Measurements from ENCODE around the gene SPART.
"Not testable (repeated sequence)": the region's sequence is repeated elsewhere in the genome, so short reads cannot be mapped to it uniquely, and the experiment has no call there.

Gene SPART

GRCh38 chr13:36331280-36331679, 14.9 kb downstream of the SPART start:
- Histone ChIP-seq H3K4me3 (ENCODE audit: low read length) (no peak overlapping the region), H3K27me3 (ENCODE audit: low read depth, low read length) (no peaks in the 10 kb centered on the region), H3K4me2 (ENCODE audit: low read length) (no peak overlapping the region), H3K9ac (ENCODE audit: low read length) (no peak overlapping the region), H3K79me2 (ENCODE audit: low read length) (no peaks in the 10 kb centered on the region), H2AFZ (ENCODE audit: low read depth, low read length) (no peak overlapping the region), H3K9me3 (ENCODE audit: insufficient read depth, low read length) (0 out of 2 replicates have a peak, but pooled peaks cover 3% of the 10 kb centered on the region), H3K36me3 (replicated peaks; ENCODE audit: low read depth, low read length) (no peaks in the 10 kb centered on the region), H3K4me1 (ENCODE audit: low read length) (no peaks in the 10 kb centered on the region), H3K27ac (ENCODE audit: low read length) (no peak overlapping the region), H4K20me1 (ENCODE audit: insufficient read depth, low read length) (no peaks in the 10 kb centered on the region)
- TF ChIP-seq EZH2phosphoT487 (IDR thresholded peaks at IDR 0.05; ENCODE audit: low read depth) (no peak), CTCF (IDR thresholded peaks at IDR 0.05; ENCODE audit: low read depth, low read length) (no peak)

GRCh38 chr13:36329361-36329760, 16.8 kb downstream of the SPART start:
- Histone ChIP-seq H3K27ac (ENCODE audit: low read length) (no peak overlapping the region), H3K27me3 (ENCODE audit: low read depth, low read length) (no peaks in the 10 kb centered on the region), H3K36me3 (replicated peaks; ENCODE audit: low read depth, low read length) (no peaks in the 10 kb centered on the region), H2AFZ (ENCODE audit: low read depth, low read length) (no peak overlapping the region), H3K4me2 (ENCODE audit: low read length) (no peak overlapping the region), H3K4me1 (ENCODE audit: low read length) (no peaks in the 10 kb centered on the region), H4K20me1 (ENCODE audit: insufficient read depth, low read length) (no peaks in the 10 kb centered on the region), H3K9ac (ENCODE audit: low read length) (no peak overlapping the region), H3K9me3 (ENCODE audit: insufficient read depth, low read length) (0 out of 2 replicates have a peak, but pooled peaks cover 3% of the 10 kb centered on the region), H3K79me2 (ENCODE audit: low read length) (no peaks in the 10 kb centered on the region), H3K4me3 (ENCODE audit: low read length) (no peak overlapping the region)
- TF ChIP-seq CTCF (IDR thresholded peaks at IDR 0.05; ENCODE audit: low read depth, low read length), result no peak
- TF ChIP-seq EZH2phosphoT487 (IDR thresholded peaks at IDR 0.05; ENCODE audit: low read depth), result no peak

GRCh38 chr13:36328821-36329220, 17.4 kb downstream of the SPART start:
- Histone ChIP-seq H3K27me3 (ENCODE audit: low read depth, low read length) (no peaks in the 10 kb centered on the region), H3K9me3 (ENCODE audit: insufficient read depth, low read length) (0 out of 2 replicates have a peak, but pooled peaks cover 3% of the 10 kb centered on the region), H2AFZ (ENCODE audit: low read depth, low read length) (no peak overlapping the region), H3K4me3 (ENCODE audit: low read length) (no peak overlapping the region), H4K20me1 (ENCODE audit: insufficient read depth, low read length) (no peaks in the 10 kb centered on the region), H3K4me2 (ENCODE audit: low read length) (no peak overlapping the region), H3K9ac (ENCODE audit: low read length) (no peak overlapping the region), H3K27ac (ENCODE audit: low read length) (no peak overlapping the region), H3K4me1 (ENCODE audit: low read length) (no peaks in the 10 kb centered on the region), H3K36me3 (replicated peaks; ENCODE audit: low read depth, low read length) (no peaks in the 10 kb centered on the region), H3K79me2 (ENCODE audit: low read length) (no peaks in the 10 kb centered on the region)
- TF ChIP-seq CTCF (IDR thresholded peaks at IDR 0.05; ENCODE audit: low read depth, low read length), result no peak

DNA sequence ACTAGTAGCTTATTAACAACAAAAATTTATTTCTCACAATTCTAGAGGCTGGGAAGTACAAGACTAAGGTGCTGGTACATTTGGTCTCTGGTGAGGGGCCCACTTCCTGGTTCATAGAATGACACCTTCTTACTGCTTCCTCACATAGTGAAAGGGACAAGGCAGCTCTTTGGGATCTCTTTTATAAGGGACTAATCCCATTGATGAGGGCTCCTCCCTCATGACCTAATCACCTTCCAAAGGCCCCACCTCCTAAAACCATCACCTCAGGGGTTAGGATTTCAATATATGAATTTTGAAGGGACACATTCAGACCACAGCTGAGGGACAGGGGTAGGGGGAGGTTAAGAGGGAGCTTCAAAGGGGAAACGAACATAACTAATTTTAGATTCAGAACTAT, 20.3 kb downstream of the SPART start:
- no peaks in the 10 kb centered on the region for H3K4me1 ChIP-seq (ENCODE audit: low read length)
- no peaks in the 10 kb centered on the region for H3K36me3 ChIP-seq (replicated peaks; ENCODE audit: low read depth, low read length)
- H3K27ac ChIP-seq (ENCODE audit: low read length), result no peak overlapping the region
- TF ChIP-seq CTCF (IDR thresholded peaks at IDR 0.05; ENCODE audit: low read depth, low read length) (no peak), EZH2phosphoT487 (IDR thresholded peaks at IDR 0.05; ENCODE audit: low read depth) (no peak)
- H2AFZ ChIP-seq (ENCODE audit: low read depth, low read length), result no peak overlapping the region
- 0 out of 2 replicates have a peak, but pooled peaks cover 3% of the 10 kb centered on the region for H3K9me3 ChIP-seq (ENCODE audit: insufficient read depth, low read length)
- no peaks in the 10 kb centered on the region for H3K27me3 ChIP-seq (ENCODE audit: low read depth, low read length)
- no peak overlapping the region for H3K4me2 ChIP-seq (ENCODE audit: low read length)
- H3K79me2 ChIP-seq (ENCODE audit: low read length), result no peaks in the 10 kb centered on the region
- H3K4me3 ChIP-seq (ENCODE audit: low read length), result no peak overlapping the region
- no peaks in the 10 kb centered on the region for H4K20me1 ChIP-seq (ENCODE audit: insufficient read depth, low read length)
- no peak overlapping the region for H3K9ac ChIP-seq (ENCODE audit: low read length)

DNA sequence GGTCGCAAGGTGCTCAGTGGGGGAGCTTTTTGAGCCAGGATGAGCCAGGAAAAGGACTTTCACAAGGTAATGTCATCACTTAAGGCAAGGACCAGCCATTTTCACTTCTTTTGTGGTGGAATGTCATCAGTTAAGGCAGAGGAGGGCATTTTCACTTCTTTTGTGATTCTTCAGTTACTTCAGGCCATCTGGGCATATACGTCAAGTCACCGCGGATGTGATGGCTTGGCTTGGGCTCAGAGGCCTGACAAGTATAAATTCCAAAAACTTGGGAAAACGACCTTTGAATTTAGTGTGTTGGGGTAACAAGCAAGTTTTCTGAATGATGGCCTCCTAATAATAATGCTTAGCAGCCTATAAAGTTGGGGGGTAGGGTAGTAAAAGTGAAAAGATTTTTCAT, 21.3 kb downstream of the SPART start:
- not testable (repeated sequence) for H2AFZ ChIP-seq (ENCODE audit: low read depth, low read length); H3K9me3 ChIP-seq (ENCODE audit: insufficient read depth, low read length); H3K4me3 ChIP-seq (ENCODE audit: low read length); H3K79me2 ChIP-seq (ENCODE audit: low read length); H3K4me1 ChIP-seq (ENCODE audit: low read length); H3K36me3 ChIP-seq (replicated peaks; ENCODE audit: low read depth, low read length); H3K4me2 ChIP-seq (ENCODE audit: low read length); H4K20me1 ChIP-seq (ENCODE audit: insufficient read depth, low read length); H3K27me3 ChIP-seq (ENCODE audit: low read depth, low read length); H3K27ac ChIP-seq (ENCODE audit: low read length); H3K9ac ChIP-seq (ENCODE audit: low read length)
